Psoas muscle (tissue), 8 donors: ENCODE data around the gene NKG7. TPM values are rescaled to one million over a fixed set of nuclear protein-coding genes. Genes with fewer than 3 reads are reported as not detected.

ENCODE experiments used
- ATAC-seq, 4 donors: fragments of 200-7000 bp; cut with Tn5 transposase; one replicate each; pipeline ENCODE4 v1.9.1; 2020; ENCODE audit warnings: moderate library complexity in 3 of 4, mild to moderate bottlenecking in 2 of 4
- DNase-seq, 2 donors: peaks; one replicate each; pipeline ENCODE4 v3.0.0-alpha.2; 2020
- H3K27ac ChIP-seq: fragments of 200-600 bp; one replicate; pipeline ENCODE4 v1.8.0; 2022
- H3K27me3 ChIP-seq, 3 donors: fragments of 200-600 bp in 1 of 3; one replicate each; pipeline versions ENCODE4 v1.6.1 to v1.8.0; 2013 to 2022; ENCODE audit warnings: low read length in 2 of 3, mild to moderate bottlenecking in 2 of 3, moderate library complexity in 1 of 3; ENCODE audit not compliant: insufficient read depth in 3 of 3
- H3K36me3 ChIP-seq, 2 donors: fragments of 200-600 bp in 1 of 2; one replicate each; pipeline versions ENCODE4 v1.6.1 to v1.8.0; 2013 to 2022; ENCODE audit warnings: low read depth in 1 of 2, mild to moderate bottlenecking in 1 of 2, moderate library complexity in 1 of 2; ENCODE audit not compliant: insufficient read depth in 1 of 2
- H3K4me1 ChIP-seq: fragments of 200-600 bp; one replicate; pipeline ENCODE4 v1.8.0; 2022
- H3K4me3 ChIP-seq: fragments of 200-600 bp; one replicate; pipeline ENCODE4 v1.8.0; 2022; ENCODE audit warnings: mild to moderate bottlenecking
- H3K9me3 ChIP-seq: fragments of 200-600 bp; one replicate; pipeline ENCODE4 v1.8.0; 2022
- WGBS, 3 donors: extraction: QIAGEN DNeasy Blood & Tissue Kit; methylation state at CpG; one replicate each; pipeline versions ENCODE4 v1.1.6 to v1.1.7; 2013; 5-methylcytosine and 5-hydroxymethylcytosine counted together
- intact Hi-C, 2 donors: fragments of 100-400 bp; cut with DNase I; formaldehyde crosslinking; loops; one replicate each; pipeline versions ENCODE4 v1.11.0 to v1.14.2; 2022
- polyA plus RNA-seq, 3 donors: library from polyadenylated mRNA; stranded (reverse); fragments of 200-250 nt; gene quantifications; one replicate each; pipeline ENCODE4 v1.2.3, GENCODE V29; 2013
- total RNA-seq, 4 donors: library from RNA; stranded (reverse); fragmentation: NEBNext Ultra II Directional in 2 of 4; extraction: Animal tissue kit (Norgen Biotek cat#: 25700) in 2 of 4; gene quantifications; one replicate each; pipeline versions ENCODE4 v1.2.1 to v1.2.4, GENCODE V29; 2021 to 2023
- TF ChIP-seq, protein P1 (sequence below): fragments of 200-600 bp; IDR thresholded peaks from one replicate; pipeline ENCODE4 v1.8.0; 2022; ENCODE audit warnings: antibody characterized with exemption
- donor health status: healthy with polysubstance abuse.
- donor health status: DM: no; HTN: no; CAD: no; lungs with moderate emphysema.
- donor health status: Bipolar disorder and iron deficiency.
- donor health status: healthy.
- donor health status: DM: yes; HTN: yes; CAD: no.
- donor health status: DM: no; HTN: no; CAD: no.
- donor health status: DM: no; HTN: no; CAD: no.
- donor health status: DM: yes; HTN: yes; CAD: no.

Gene NKG7
- total and polyA plus RNA-seq, 7 donors = 0.61 to 2.9 (median 1.2) TPM

DNA sequence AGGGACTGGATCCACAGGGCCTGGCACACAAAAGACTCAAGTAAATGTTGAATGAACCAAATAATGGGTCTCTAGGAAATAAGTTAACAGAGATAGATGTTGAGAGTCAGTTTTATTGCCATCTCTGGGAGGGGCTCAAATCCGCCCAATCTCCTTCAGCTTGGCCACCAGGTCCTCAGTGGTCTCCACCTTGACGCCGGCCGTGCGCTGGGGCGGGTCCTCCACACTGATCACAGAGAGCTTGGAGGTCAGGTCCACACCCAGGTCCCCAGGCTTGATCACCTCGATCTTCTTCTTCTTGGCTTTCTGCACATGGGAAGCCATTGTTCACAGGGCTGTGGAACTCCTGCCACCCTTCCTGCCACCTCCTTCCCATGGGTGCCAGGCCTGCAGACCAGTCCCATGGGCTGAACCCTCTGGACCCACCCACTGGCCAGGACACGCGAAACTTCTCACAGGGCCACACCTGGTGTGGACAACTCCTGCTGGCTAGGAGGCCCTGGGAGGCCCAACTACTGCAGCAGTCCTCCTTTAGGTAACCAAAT, 27.3 kb downstream of the NKG7 start:
- intact Hi-C loops = no loop called here
- Histone ChIP-seq H3K4me3 (no peak overlapping the region), H3K4me1 (no peaks in the 10 kb centered on the region), H3K27me3 (no peaks in the 10 kb centered on the region), H3K36me3 (peaks cover 0 to 52% of the 10 kb centered on the region in 2 donors), H3K9me3 (no peaks in the 10 kb centered on the region), H3K27ac (no peak overlapping the region)
- DNase-seq = peak in 1 of 2 donors; percentile 9
- 97 to 98% (median 97%) methylated on average over 9 of the region's 9 CpGs for WGBS, 3 donors
- TF ChIP-seq, protein P1, sequence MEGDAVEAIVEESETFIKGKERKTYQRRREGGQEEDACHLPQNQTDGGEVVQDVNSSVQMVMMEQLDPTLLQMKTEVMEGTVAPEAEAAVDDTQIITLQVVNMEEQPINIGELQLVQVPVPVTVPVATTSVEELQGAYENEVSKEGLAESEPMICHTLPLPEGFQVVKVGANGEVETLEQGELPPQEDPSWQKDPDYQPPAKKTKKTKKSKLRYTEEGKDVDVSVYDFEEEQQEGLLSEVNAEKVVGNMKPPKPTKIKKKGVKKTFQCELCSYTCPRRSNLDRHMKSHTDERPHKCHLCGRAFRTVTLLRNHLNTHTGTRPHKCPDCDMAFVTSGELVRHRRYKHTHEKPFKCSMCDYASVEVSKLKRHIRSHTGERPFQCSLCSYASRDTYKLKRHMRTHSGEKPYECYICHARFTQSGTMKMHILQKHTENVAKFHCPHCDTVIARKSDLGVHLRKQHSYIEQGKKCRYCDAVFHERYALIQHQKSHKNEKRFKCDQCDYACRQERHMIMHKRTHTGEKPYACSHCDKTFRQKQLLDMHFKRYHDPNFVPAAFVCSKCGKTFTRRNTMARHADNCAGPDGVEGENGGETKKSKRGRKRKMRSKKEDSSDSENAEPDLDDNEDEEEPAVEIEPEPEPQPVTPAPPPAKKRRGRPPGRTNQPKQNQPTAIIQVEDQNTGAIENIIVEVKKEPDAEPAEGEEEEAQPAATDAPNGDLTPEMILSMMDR = no peak
- ATAC-seq = no peak

DNA sequence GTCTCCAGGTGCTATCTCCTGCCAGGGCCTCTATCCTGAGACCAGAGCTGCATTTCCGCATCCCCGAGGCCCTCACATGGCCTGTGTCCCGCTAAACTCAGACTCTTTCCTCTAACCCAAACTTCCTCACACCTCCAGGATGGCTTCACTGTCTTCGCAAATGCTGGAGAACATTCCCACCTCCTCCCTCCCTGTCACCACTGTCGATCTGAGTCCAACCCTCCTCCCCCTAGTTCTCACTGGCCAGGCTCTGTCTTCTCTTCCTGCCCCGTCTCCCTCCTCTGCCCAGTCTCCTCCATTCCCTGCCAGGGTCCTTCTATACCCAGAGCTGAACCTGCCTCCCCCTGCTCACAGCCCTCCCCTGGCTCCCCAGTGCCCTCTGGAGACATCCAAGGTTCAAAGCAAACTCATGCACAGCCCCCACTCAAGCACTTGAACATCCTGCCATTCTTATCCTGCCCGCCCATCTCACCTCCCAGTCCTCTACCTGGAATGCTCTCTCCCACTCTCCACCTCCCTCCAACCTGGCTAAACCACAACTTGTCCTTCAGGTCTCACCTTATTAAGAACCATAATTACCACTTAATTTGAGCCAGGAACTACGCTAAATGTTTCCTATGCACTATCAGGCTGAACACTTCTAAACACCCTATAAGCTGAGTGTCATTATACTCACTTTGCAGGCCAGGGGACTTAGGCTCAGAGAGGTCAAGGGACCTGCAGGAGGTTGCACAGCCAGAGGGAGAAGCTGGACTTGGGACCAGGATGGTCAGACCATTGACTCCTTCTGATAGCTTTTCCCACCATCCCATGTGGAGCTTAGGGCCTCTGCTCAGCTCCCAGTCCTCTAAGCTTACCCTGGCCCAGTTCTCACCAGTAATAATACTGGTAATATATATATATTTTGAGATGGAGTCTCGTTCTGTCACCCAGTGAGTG, 29.6 kb downstream of the NKG7 start:
- no peak for ATAC-seq
- Histone ChIP-seq H3K36me3 (peaks cover 0 to 31% of the 10 kb centered on the region in 2 donors), H3K4me3 (no peak overlapping the region), H3K4me1 (no peaks in the 10 kb centered on the region), H3K9me3 (no peaks in the 10 kb centered on the region), H3K27ac (no peak overlapping the region), H3K27me3 (no peaks in the 10 kb centered on the region)
- DNase-seq = peak in 1 of 2 donors; percentile 40
- TF ChIP-seq, protein P1 = no peak
- 42 to 49% (median 49%) methylated on average over 9 of the region's 9 CpGs for WGBS, 3 donors
- intact Hi-C loops = no loop called here

DNA sequence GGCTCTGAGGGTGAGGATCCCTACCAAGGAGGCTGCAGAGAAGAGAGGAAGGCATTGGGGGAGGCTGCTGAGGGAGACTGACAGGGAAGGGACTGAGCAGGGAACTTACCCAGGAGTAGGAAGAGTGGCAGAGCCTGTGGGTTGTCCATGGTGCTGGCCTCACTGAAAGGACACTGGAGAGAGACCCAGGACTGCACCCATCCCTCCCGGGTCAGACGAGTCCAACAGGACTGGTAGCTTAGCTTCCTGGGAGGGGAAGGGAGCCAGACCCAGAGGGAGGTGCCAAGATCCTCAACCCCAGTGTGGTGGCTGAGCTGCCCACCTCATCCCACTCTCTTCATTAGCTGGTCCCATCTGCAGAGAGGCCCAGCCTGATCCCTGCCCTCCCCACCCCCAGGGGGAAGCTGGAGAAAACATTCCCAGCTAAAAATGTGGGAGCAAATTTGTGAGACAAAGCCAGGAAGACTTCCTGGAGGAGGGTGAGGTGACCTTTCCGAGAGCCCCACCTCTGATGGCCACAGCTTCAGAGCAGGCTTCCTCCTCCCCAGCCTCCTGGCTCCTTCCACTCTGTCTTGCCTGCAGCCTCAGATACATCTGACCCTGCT, 30.4 kb downstream of the NKG7 start, which contains the start of gene VSIG10L:
VSIG10L (minus strand) TSS at position 164 of the 605 bp plus-strand sequence; CDS start at position 149, 15 bp downstream.
- Histone ChIP-seq H3K4me1 (no peaks in the 10 kb centered on the region), H3K4me3 (no peak within 1 kb of the TSS), H3K9me3 (no peaks in the 10 kb centered on the region), H3K27ac (no peak within 1 kb of the TSS), H3K27me3 (no peaks in the 10 kb centered on the region), H3K36me3 (peaks cover 0 to 23% of the 10 kb centered on the region in 2 donors)
- DNase-seq (peak in 1 of 2 donors; percentile 39), ATAC-seq (no peak)
- WGBS, 3 donors = 30 to 40% (median 33%) methylated on average over 3 of the region's 3 CpGs
- TF ChIP-seq, protein P1 = no peak
- intact Hi-C loops = no loop called here

DNA sequence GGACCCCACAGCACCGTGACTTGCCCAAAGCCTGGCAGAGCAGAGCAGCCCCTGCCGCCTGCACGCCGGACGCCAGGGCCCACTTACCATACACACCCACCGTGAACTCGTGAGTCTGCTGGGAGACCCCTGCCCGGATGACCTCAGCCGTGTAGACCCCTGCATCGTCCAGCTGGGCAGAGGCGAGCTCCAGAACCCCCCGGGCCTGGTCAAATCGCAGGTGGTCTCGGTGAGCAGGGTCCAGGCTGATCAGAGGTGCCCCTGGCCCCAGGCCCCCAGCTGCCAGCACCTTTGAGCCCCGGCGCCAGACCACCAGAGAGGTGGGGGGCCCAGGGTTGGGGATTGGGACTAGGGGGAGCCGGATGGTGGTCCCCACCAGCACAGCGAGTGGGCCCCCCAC, 31.4 kb downstream of the NKG7 start:
- Histone ChIP-seq H3K9me3 (no peaks in the 10 kb centered on the region), H3K27me3 (no peaks in the 10 kb centered on the region), H3K36me3 (peaks cover 0 to 13% of the 10 kb centered on the region in 2 donors), H3K4me1 (no peaks in the 10 kb centered on the region), H3K27ac (no peak overlapping the region), H3K4me3 (no peak overlapping the region)
- TF ChIP-seq, protein P1 = no peak
- intact Hi-C loops = no loop called here
- DNase-seq (peak in 1 of 2 donors; percentile 46), ATAC-seq (no peak)
- 86 to 88% (median 88%) methylated on average over 18 of the region's 18 CpGs for WGBS, 3 donors
